ENCODE results near the gene AATK.

AATK gene

DNA sequence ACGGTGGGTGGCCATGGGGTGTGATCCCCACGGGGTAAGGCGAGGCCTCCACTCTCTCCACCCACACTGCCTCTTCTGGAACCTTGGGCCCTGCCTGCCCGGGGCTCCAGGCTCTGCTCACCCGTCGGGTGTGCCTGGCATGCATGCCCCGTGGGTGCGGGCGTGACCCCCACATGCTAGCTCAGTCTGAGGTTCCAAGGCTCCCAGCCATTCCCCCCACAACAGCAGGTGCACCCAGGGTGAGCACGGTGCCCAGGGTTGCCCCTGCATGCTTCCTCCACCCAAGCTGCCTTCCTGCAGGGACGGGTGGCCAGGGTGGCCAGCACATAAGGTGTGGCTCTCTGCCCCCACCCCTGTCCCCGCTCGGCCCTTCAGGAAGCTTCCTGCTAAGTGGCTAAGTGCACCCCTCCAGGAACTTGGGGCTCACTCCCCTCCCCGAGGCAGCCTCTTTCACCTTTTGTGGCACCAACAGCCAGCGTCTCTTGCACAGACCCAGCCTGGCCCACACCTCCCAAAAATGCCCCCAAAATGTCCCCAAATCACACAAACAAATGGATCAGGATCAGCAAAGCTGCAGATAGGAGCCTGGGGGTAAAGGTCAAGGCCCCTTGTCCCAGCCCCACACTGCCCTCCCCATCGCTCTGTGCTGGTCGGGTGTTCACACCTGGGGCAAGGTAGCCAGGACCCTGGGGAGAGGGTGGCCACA is 22.2 kb downstream of the AATK start:
- TF ChIP-seq ZNF274 (IDR thresholded peaks at IDR 0.05; ENCODE audit: low read depth, low read length): no peak
- H3K4me3 ChIP-seq (ENCODE audit: low read length): no peak overlapping the region

DNA sequence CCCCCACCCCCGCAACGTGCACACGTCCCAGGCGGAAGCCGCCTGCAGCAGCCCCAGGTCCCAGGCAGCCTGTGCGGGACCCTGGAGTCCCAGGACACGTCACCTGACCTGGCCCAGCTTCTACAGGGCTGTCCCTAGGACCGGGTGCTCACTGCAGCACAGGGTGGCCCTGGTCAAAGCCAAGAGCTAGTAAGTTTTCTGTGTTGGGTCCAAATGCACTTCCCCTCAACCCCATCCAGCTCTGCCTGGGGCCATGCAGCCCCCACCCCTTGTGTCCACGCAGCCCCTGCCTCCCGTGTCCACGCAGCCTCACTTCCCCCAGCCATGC is 22.9 kb downstream of the AATK start:
- no peak for TF ChIP-seq ZNF274 (IDR thresholded peaks at IDR 0.05; ENCODE audit: low read depth, low read length)

DNA sequence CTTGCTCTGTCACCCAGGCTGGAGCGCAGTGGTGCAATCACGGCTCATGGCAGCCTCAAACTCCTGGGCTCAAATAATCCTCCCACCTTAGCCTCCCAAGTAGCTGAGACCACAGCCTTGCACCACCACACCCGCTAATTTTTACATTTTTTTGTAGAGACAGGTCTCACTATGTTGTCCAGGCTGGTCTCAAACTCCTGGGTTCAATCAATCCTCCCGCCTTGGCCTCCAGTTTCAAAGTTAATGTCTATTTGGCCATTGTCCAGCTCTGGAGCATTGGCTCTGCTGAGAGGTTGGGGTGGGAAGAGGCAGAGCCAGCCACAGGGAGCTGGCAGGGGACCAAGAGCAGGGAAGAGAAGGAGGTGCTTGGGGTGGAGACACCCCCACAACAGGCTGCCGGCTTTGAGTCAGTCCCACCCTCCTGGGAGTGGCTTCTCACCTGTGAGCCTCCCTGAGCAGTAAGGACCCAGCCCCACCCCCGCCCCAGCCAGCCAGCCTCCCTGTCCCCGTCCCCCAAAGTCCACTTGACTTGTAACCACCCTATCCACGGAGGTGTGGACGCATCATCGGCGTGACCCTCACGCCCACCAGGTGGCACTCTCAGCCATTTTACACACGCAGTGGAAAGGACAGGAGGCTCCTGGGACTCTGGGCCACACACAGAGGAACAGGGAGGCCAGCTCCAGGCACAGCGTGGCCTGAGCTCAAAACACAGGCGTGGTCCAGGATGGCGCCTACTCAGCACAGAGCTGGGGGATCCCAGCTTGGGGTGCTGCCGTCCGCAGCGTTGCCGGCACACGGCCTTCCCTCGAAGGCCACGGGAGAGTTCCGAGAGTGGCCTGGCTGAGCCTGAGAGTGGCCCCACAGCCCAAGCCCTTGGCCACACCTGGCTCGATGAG is 23.5 kb downstream of the AATK start:
- no peak for TF ChIP-seq ZNF274 (IDR thresholded peaks at IDR 0.05; ENCODE audit: low read depth, low read length)
- H3K4me3 ChIP-seq (ENCODE audit: low read length): no peak overlapping the region

More for the DNA sequence above, 22.9 kb downstream of the AATK start:
- no peak overlapping the region for H3K4me3 ChIP-seq (ENCODE audit: low read length)

DNA sequence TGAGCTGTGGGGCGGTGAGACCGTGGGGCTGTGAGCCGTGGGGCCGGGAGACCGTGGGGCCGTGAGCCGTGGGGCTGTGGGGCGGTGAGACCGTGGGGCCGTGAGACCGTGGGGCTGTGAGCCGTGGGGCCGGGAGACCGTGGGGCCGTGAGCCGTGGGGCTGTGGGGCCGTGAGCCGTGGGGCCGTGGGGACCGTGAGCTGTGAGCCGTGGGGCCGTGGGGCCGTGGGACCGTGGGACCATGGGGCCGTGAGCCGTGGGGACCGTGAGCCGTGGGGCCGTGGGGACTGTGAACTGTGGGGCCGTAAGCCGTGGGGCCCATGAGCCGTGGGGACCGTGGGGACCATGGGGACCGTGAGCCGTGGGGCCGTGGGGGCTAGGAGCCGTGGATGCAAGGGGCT is 25.3 kb downstream of the AATK start:
- TF ChIP-seq ZNF274 (IDR thresholded peaks at IDR 0.05; ENCODE audit: low read depth, low read length): no peak

DNA sequence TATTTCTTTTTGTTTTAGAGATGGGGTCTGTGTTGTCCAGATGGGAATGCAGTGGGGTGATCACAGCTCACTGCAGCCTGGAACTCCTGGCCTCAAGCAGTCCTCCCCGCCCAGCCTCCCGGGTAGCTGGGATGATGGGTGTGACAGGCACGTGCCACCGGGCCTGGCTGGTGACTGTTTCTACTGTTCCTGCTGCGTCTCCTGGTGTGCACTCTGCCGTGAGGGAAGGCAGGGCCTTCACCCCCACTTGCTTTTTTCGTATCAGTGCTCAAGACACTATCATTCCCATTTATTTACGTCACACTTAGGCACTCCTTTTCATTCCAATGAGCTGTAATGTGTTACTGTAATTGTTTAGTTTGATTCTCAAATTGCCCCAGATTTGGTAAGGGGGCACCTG is 26.0 kb downstream of the AATK start:
- TF ChIP-seq ZNF274 (IDR thresholded peaks at IDR 0.05; ENCODE audit: low read depth, low read length): no peak
- no peak overlapping the region for H3K4me3 ChIP-seq (ENCODE audit: low read length)

More for the DNA sequence above, 25.3 kb downstream of the AATK start:
- no peak overlapping the region for H3K4me3 ChIP-seq (ENCODE audit: low read length)

DNA sequence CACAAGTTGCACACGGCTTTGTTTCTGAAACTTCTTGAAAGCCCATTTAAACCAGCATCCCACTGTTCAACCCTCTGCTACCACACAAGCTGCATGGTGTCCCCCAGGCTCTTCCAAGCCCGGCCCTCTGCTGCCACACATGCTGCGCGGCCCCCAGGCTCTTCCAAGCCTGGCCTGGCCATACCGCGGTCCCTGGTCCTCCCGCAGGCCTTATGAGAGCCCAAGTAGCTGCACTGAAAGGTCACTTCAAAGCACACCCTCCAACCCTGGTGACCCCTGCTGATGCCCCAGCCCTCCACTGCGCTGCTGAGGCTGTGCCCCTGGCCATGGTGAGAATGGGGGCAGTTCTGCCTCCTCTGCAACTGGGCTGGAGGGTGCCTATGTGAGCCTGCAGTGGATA is 26.6 kb downstream of the AATK start:
- no peak for TF ChIP-seq ZNF274 (IDR thresholded peaks at IDR 0.05; ENCODE audit: low read depth, low read length)
- no peak overlapping the region for H3K4me3 ChIP-seq (ENCODE audit: low read length)

DNA sequence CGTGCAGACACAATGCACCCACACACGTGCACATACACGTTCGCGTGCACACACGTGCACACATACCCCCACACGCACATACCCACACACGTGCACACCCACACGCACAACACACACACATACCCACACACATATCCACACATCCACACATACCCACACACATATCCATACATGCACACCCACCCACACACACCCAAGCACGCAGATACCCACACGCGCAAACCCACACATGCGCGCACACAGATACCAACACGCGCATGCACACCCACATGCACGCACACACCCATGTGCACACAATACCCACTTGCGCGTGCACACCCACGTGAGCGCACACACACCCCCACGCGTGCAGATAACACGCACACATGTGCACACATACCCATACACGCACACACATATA is 27.5 kb downstream of the AATK start:
- no peak for TF ChIP-seq ZNF274 (IDR thresholded peaks at IDR 0.05; ENCODE audit: low read depth, low read length)
- H3K4me3 ChIP-seq (ENCODE audit: low read length): no peak overlapping the region

DNA sequence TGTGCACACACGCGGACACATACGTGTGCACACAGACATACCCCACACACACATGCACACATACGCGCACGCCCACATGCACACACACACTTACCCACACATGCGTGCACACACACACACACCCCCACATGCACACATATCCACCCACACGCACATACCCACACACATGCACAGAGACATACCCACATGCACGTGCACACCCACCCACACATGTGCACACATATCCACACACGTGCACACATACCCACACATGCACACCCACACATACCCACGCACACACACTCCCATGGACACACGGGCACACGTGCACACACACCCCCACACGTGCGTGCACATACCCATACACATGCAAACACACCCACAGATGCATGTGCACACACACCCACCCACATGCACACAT is 27.9 kb downstream of the AATK start:
- H3K4me3 ChIP-seq (ENCODE audit: low read length): no peak overlapping the region
- no peak for TF ChIP-seq ZNF274 (IDR thresholded peaks at IDR 0.05; ENCODE audit: low read depth, low read length)

DNA sequence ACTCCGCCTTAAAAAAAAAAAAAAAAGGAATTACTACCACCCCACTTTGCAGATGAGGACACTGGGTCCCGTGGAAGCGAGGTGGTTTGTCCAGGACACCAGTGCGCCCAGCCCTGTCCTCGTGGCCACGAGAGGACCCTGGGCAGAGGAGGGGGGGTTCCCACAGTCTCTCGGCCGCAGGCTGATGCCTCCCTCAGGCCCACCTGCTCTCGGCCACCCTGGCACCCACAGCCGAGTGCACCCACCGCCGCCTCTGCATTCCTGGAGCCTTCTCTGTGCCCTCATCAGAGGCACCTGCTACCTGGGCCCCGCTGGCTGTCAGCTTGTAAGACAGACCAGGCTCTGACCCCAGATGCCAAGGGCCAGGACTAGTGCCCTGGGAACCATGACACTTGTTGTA is 28.8 kb downstream of the AATK start:
- H3K4me3 ChIP-seq (ENCODE audit: low read length): no peak overlapping the region
- no peak for TF ChIP-seq ZNF274 (IDR thresholded peaks at IDR 0.05; ENCODE audit: low read depth, low read length)

DNA sequence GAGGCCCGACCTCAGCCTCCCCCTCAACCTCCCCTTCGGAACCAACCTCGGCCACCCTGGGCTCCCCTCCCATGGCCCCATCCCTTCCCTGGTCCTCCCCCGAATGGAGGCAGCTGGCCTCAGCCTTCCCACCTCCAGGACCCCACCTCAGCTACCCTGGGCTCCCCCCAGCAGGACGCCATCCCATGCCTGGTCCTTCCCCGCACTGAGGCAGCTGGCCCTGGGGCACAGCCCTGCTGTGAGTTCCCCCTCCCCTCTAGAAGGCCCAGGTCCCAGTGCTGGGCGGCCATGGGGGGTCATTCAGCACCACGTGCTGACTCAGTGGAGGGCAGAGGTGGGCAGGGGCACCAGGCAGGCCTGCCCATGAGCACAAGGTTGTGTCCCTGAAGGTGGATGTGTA is 29.7 kb downstream of the AATK start:
- H3K4me3 ChIP-seq (ENCODE audit: low read length): no peak overlapping the region
- no peak for TF ChIP-seq ZNF274 (IDR thresholded peaks at IDR 0.05; ENCODE audit: low read depth, low read length)

DNA sequence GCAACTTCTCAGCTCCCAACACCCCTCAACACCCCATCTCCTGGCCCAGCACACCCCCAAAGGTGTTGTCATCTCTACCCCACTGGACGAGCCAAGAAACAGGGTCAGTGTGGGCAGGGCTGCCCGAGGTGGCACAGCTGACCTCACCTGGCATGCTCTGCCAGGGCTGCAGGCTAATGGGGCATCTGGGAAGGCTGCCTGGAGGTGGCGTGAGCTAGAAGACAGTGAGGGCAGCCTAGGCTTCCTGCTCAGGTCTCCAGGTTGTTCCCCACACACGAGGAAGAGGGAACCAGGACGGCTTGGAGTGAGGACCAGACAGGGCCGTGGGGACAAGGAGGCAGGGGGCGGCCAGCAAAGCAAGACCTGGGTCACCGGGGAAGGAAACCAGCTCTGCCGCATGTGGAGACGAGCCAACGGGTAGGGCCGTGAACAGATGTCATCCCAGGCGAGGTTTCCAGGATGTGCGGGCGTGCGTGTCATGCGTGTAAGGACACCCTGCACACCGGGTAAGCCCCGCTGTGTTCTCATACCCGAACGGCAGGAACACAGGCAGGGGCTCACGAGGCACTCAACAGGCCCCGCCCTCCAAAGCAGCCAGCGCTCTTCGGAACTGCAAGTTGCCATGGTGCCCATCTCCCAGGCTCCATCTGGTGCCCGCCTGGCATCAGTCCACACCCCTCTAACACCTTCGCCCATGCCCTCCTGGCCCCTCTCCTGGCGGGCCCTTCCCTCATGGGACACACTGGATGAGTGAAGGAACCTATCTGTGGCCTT is 30.3 kb downstream of the AATK start:
- TF ChIP-seq ZNF274 (IDR thresholded peaks at IDR 0.05; ENCODE audit: low read depth, low read length): no peak
- H3K4me3 ChIP-seq (ENCODE audit: low read length): no peak overlapping the region

DNA sequence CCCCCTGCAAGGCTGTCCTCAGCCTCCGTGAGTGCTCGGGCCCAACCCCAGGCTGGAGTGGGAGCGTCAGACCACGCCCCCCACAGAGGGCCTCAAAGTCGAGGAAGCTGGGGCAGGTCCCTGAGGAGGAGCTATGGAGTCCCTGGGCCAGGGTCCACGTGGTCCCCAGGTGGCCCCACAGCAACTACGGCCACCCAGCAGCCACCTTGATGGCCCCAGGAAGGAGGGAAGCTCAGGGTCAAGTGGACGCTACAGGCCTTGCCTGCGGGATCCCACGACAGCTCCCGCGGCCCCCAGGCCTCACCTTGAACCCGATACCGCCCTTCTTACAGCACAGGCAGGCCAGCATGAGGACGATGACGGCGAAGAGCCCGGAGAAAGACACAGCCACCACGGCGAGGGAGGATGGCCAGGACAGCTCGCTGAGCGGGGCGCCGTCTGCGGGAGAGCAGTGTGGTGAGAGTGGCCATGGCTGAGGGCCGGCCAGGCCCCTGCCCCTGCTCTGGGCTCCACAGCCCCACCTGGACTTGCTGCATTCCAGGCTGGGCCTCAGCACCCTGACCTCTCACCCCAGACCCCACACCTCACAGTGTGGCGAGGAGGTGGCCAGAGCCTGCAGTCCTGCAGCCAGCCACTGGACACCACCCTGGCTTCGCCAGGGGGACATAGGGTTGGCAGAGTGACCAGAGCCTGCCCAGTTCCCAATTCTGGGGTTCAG is 31.8 kb downstream of the AATK start:
- no peak overlapping the region for H3K4me3 ChIP-seq (ENCODE audit: low read length)
- TF ChIP-seq ZNF274 (IDR thresholded peaks at IDR 0.05; ENCODE audit: low read depth, low read length): no peak

DNA sequence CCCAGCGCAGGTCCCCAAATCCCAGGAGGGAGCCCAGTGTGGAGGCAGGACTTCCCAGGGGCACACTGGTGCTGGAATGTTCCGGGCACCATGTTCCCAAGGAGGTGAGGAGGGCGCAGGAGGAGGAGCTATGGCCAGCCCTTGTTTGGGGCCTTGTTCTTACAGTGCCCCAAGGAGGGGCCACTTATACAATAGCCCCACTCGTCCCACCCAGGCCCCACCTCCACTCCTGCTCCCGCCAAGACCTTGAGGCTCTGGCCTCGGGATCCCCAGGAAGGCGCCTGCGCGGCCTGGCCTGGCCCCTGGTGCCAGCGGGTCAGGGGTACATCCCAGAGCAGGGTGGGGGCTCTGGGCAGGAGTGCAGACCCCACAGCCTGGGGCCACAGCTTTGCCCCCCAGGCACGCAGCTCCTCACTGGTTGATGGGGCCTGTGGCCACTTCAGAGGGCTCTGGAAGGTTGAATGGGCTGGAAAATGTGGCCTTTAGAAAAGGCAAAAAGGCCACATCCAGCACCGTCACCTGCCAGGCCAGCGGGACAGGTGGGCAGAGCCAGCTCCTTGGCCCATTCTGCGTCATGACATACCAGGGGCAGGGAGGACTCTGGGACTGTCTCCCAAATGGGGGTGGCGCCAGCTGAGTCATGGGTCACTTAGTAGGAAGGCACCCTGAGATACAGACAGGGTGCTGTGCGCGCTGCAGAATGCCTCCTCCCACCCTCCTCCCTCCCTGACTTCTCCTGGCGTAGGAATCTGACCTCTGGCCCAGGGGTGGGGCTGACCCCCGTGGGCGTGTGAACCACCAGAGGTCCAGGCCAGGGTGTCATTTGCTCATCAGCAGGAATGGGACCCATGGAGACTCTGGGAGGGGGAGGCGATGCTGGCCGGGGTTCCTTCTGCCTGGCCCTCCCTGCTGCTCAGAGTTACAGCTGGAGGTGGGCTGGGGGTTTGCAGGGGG is 33.0 kb downstream of the AATK start:
- H3K4me3 ChIP-seq (ENCODE audit: low read length): no peak overlapping the region
- no peak for TF ChIP-seq ZNF274 (IDR thresholded peaks at IDR 0.05; ENCODE audit: low read depth, low read length)

All from GM08714 (cell line).